K562 treated with DMSO at 1 percent for 48 hours (cell line): ENCODE data around the gene HTR5A. TPM values are rescaled to one million over a fixed set of nuclear protein-coding genes. Genes with fewer than 3 reads are reported as not detected.

ENCODE experiments used
- total RNA-seq: library from RNA; unstranded; fragments of 300-600 nt; gene quantifications from 2 replicates; pipeline ENCODE4 v1.2.3, GENCODE V29; 2022; ENCODE audit warnings: low replicate concordance; ENCODE audit errors: extremely low read depth

HTR5A gene
- not detected in 2 replicates for total RNA-seq

DNA sequence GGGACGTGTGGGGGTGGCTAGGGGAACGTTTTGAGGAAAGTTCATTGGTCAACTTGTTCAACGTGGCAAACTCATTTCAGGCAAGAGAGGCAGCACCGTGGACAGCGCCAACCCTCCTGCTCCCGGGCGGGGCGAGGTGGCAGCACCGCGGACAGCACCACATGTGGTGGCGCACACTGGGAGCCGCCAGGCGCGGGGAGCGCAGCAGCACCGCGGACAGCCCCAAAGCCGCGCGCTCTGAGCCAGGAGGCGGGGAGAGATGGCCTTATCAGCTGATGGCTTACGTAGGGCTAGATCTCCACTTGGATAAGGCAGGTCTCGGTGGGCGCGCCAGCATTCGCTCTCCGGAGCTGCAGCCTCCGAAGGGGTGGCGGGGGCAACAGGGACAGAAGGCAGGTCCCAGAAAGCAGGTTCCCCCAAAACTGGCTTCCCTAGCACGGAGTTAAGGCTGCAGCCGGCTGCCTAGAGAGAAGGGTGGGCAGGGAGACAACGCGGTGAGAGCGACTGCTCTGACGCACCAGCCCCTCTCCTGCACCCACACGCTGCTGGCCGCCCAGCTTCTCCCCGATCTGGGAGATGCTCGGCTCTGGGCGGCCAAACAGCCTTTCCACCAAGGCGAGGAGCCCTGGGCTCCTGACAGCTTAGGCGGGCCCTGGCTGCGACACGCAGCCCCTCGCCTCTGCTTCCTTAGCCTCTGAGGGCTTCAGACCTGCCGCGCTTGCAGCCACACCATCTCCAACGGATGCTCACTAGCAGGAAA lies at the start of gene HTR5A:
HTR5A (plus strand) TSS at position 333 of the 760 bp plus-strand sequence. CDS start 576 bp downstream, outside the sequence.

Other genes with a start within 250 kb of the HTR5A start
- not detected in 2 replicates for gene PAXIP1, start 67.2 kb upstream of the HTR5A start, total RNA-seq
- not detected in 2 replicates for gene INSIG1, start 227.6 kb downstream of the HTR5A start, total RNA-seq